HEK293 (cell line): ENCODE results near the gene MFSD2A.

ENCODE experiments used
- CTCF ChIA-PET: fragments of 350-600 bp; formaldehyde crosslinking; extraction: SDS; loops from one replicate; lab custom pipeline; 2021; ENCODE audit warnings: antibody characterized with exemption; lab: Yijun Ruan, JAX
- POLR2A ChIA-PET: fragments of 300-600 bp; formaldehyde crosslinking; extraction: SDS; loops from one replicate; lab custom pipeline; 2020; ENCODE audit warnings: antibody characterized with exemption, inconsistent platforms; lab: Yijun Ruan, JAX
- H3K27ac ChIP-seq: fragments of 200-500 bp; sonication (Bioruptor generic); 2 replicates; pipeline ENCODE4 v1.5.1; 2014; ENCODE audit warnings: low read depth, low read length, control low read depth, inconsistent platforms; ENCODE audit errors: extremely low read depth
- H3K36me3 ChIP-seq, 2 experiments: fragments of 200-500 bp in 1 of 2; sonication (Bioruptor generic) in 1 of 2; 1 replicate in 1 of 2; 2 replicates in 1 of 2; pipeline ENCODE4 v1.5.1; 2014 to 2017; ENCODE audit warnings: inconsistent platforms in 2 of 2, low read length in 2 of 2; ENCODE audit not compliant: control insufficient read depth in 2 of 2, insufficient read depth in 1 of 2
- H3K4me1 ChIP-seq: fragments of 200-500 bp; sonication (Bioruptor generic); 2 replicates; pipeline ENCODE4 v1.5.1; 2014; ENCODE audit warnings: mild to moderate bottlenecking, low read length, inconsistent platforms; ENCODE audit not compliant: control insufficient read depth, insufficient read depth
- H3K4me3 ChIP-seq: 2 replicates; pipeline ENCODE4 v1.5.1; 2011; ENCODE audit warnings: low read depth, mild to moderate bottlenecking, control low read depth, low read length, moderate library complexity
- H3K9me3 ChIP-seq: fragments of 200-500 bp; sonication (Bioruptor generic); 2 replicates; pipeline ENCODE4 v1.5.1; 2014; ENCODE audit warnings: low read depth, low read length, inconsistent platforms; ENCODE audit not compliant: control insufficient read depth, insufficient read depth
- ATF2 ChIP-seq: fragments of 450-650 bp; formaldehyde crosslinking; IDR thresholded peaks from 2 replicates; pipeline ENCODE4 v1.5.1; 2016; ENCODE audit warnings: missing biosample characterization, missing genetic modification characterization, low read depth
- GFI1B ChIP-seq: fragments of 450-650 bp; formaldehyde crosslinking; IDR thresholded peaks from 2 replicates; pipeline ENCODE4 v1.5.1; 2016; ENCODE audit warnings: missing biosample characterization, missing genetic modification characterization
- HOXD13 ChIP-seq: sonication (generic); formaldehyde crosslinking; IDR thresholded peaks from 2 replicates; pipeline ENCODE4 v1.8.0; 2022; ENCODE audit warnings: missing genetic modification reagents, borderline replicate concordance
- SCRT2 ChIP-seq: fragments of 450-650 bp; formaldehyde crosslinking; IDR thresholded peaks from 2 replicates; pipeline ENCODE4 v1.5.1; 2016; ENCODE audit warnings: missing biosample characterization, missing genetic modification characterization
- ZFHX2 ChIP-seq: fragments of 450-650 bp; formaldehyde crosslinking; conservative IDR thresholded peaks from 2 replicates; pipeline ENCODE4 v1.5.1; 2016; ENCODE audit warnings: missing biosample characterization, missing genetic modification characterization
- ZNF223 ChIP-seq: fragments of 450-650 bp; formaldehyde crosslinking; IDR thresholded peaks from 2 replicates; pipeline ENCODE4 v1.5.1; 2016; ENCODE audit warnings: missing biosample characterization, missing genetic modification characterization
- ZNF239 ChIP-seq: fragments of 450-650 bp; formaldehyde crosslinking; IDR thresholded peaks from 2 replicates; pipeline ENCODE4 v1.5.1; 2016; ENCODE audit warnings: missing biosample characterization, missing genetic modification characterization
- ZNF416 ChIP-seq: fragments of 450-650 bp; formaldehyde crosslinking; IDR thresholded peaks from 2 replicates; pipeline ENCODE4 v1.5.1; 2016; ENCODE audit warnings: missing biosample characterization, missing genetic modification characterization
- ZNF510 ChIP-seq: fragments of 450-650 bp; formaldehyde crosslinking; IDR thresholded peaks from 2 replicates; pipeline ENCODE4 v1.5.1; 2018; ENCODE audit warnings: mild to moderate bottlenecking, missing genetic modification characterization, missing biosample characterization; ENCODE audit not compliant: insufficient replicate concordance
- ZNF514 ChIP-seq: fragments of 450-650 bp; formaldehyde crosslinking; IDR thresholded peaks from 2 replicates; pipeline ENCODE4 v1.5.1; 2016; ENCODE audit warnings: missing biosample characterization, missing genetic modification characterization
- ZNF639 ChIP-seq: fragments of 450-650 bp; formaldehyde crosslinking; IDR thresholded peaks from 2 replicates; pipeline ENCODE4 v1.5.1; 2016; ENCODE audit warnings: missing biosample characterization, missing genetic modification characterization
- ZNF707 ChIP-seq: fragments of 450-650 bp; formaldehyde crosslinking; IDR thresholded peaks from 2 replicates; pipeline ENCODE4 v1.5.1; 2016; ENCODE audit warnings: missing biosample characterization, missing genetic modification characterization
- TF ChIP-seq, protein P1 (sequence below): fragments of 450-650 bp; formaldehyde crosslinking; IDR thresholded peaks from 2 replicates; pipeline ENCODE4 v1.5.1; 2016; ENCODE audit warnings: missing biosample characterization, missing genetic modification characterization
- TF ChIP-seq, protein P2 (sequence below): fragments of 450-650 bp; formaldehyde crosslinking; IDR thresholded peaks from 2 replicates; pipeline ENCODE4 v1.5.1; 2017; ENCODE audit warnings: missing biosample characterization, missing genetic modification characterization
- TF ChIP-seq, protein P3 (sequence below): fragments of 450-650 bp; formaldehyde crosslinking; IDR thresholded peaks from 2 replicates; pipeline ENCODE4 v1.5.1; 2016; ENCODE audit warnings: missing biosample characterization, missing genetic modification characterization
- TF ChIP-seq, protein P4 (sequence below): fragments of 450-650 bp; formaldehyde crosslinking; IDR thresholded peaks from 2 replicates; pipeline ENCODE4 v1.5.1; 2016; ENCODE audit warnings: missing biosample characterization, missing genetic modification characterization
- TF ChIP-seq, protein P5 (sequence below): fragments of 450-650 bp; formaldehyde crosslinking; IDR thresholded peaks from 2 replicates; pipeline ENCODE4 v1.5.1; 2016; ENCODE audit warnings: missing biosample characterization, missing genetic modification characterization

MFSD2A gene

GRCh38 chr1:39971138-39971537, 16.2 kb downstream of the MFSD2A start:
- Histone ChIP-seq H3K4me3 (no peak overlapping the region), H3K36me3 (peaks cover 0 to 39% of the 10 kb centered on the region in 2 experiments; a peak in 1 of 3 replicates), H3K9me3 (no peaks in the 10 kb centered on the region), H3K4me1 (no peaks in the 10 kb centered on the region), H3K27ac (no peak overlapping the region)
- POLR2A ChIA-PET = no interaction called here
- TF ChIP-seq ZNF510 (tag by site-specific recombination) (no peak), ZNF514 (tag by site-specific recombination) (no peak), ZNF416 (tag by site-specific recombination) (no peak), ZNF223 (tag by site-specific recombination) (no peak)
- TF ChIP-seq, protein P1, sequence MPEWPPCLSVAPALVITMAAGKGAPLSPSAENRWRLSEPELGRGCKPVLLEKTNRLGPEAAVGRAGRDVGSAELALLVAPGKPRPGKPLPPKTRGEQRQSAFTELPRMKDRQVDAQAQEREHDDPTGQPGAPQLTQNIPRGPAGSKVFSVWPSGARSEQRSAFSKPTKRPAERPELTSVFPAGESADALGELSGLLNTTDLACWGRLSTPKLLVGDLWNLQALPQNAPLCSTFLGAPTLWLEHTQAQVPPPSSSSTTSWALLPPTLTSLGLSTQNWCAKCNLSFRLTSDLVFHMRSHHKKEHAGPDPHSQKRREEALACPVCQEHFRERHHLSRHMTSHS = no peak
- TF ChIP-seq, protein P2, sequence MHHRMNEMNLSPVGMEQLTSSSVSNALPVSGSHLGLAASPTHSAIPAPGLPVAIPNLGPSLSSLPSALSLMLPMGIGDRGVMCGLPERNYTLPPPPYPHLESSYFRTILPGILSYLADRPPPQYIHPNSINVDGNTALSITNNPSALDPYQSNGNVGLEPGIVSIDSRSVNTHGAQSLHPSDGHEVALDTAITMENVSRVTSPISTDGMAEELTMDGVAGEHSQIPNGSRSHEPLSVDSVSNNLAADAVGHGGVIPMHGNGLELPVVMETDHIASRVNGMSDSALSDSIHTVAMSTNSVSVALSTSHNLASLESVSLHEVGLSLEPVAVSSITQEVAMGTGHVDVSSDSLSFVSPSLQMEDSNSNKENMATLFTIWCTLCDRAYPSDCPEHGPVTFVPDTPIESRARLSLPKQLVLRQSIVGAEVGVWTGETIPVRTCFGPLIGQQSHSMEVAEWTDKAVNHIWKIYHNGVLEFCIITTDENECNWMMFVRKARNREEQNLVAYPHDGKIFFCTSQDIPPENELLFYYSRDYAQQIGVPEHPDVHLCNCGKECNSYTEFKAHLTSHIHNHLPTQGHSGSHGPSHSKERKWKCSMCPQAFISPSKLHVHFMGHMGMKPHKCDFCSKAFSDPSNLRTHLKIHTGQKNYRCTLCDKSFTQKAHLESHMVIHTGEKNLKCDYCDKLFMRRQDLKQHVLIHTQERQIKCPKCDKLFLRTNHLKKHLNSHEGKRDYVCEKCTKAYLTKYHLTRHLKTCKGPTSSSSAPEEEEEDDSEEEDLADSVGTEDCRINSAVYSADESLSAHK = no peak
- TF ChIP-seq, all 188 proteins: peak for 0
- CTCF ChIA-PET = interaction anchor here (0.6 to 8.4 kb wide), 6 partner anchors 53 to 377 kb away, joined by 3 to 188 read pairs (median 6); partner anchors contain the start of gene MYCL

DNA sequence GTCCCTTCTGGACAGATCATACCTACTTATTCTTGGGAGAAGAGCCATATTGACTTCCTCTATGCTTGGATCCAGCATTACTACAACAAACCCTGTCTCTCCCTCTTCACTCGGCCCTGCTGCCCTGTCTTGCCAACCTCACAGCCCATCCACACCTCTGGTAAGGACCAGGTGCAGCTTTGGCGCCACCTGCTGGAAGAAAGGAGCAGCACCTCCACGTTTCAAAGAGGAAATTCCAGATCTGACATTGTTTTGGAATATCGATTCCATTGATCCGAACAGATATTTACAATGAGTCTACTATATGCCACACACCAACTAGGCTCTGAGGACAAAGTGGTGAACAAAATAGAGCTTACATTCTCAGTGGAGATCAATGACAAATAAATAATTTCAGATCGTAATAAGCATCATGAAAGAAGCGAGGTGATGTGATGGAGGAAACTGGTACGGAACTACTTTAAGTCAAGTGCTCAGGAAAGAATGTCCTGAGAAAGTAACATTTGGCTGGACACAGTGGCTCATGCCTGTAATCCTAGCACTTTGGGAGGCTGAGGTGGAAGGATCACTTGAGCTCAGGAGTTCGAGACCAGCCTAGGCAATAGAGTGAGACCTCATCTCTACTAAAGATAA, 18.7 kb downstream of the MFSD2A start:
- no peak overlapping the region for H3K4me3 ChIP-seq
- POLR2A ChIA-PET = interaction anchor here (1.4 kb wide), 1 partner anchor 18 kb away, joined by 4 read pairs; no protein-coding TSS in a partner anchor
- H3K27ac ChIP-seq = no peak overlapping the region
- CTCF ChIA-PET = interaction anchor here (0.5 to 8.4 kb wide), 49 partner anchors 8 to 604 kb away, joined by 3 to 188 read pairs (median 6); partner anchors contain the start of gene MYCL
- H3K9me3 ChIP-seq = no peaks in the 10 kb centered on the region
- H3K4me1 ChIP-seq = no peaks in the 10 kb centered on the region
- peaks cover 0 to 14% of the 10 kb centered on the region in 2 experiments; a peak in 1 of 3 replicates for H3K36me3 ChIP-seq
- TF ChIP-seq, protein P3, sequence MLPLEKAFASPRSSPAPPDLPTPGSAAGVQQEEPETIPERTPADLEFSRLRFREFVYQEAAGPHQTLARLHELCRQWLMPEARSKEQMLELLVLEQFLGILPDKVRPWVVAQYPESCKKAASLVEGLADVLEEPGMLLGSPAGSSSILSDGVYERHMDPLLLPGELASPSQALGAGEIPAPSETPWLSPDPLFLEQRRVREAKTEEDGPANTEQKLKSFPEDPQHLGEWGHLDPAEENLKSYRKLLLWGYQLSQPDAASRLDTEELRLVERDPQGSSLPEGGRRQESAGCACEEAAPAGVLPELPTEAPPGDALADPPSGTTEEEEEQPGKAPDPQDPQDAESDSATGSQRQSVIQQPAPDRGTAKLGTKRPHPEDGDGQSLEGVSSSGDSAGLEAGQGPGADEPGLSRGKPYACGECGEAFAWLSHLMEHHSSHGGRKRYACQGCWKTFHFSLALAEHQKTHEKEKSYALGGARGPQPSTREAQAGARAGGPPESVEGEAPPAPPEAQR (tag by site-specific recombination) = no peak
- TF ChIP-seq ZNF514 (tag by site-specific recombination) (no peak), ZFHX2 (tag by site-specific recombination) (no peak), HOXD13 (CRISPR knock-in tag) (no peak), ZNF707 (no peak), ATF2 (no peak), ZNF239 (no peak), SCRT2 (tag by site-specific recombination) (no peak), GFI1B (tag by site-specific recombination) (no peak), ZNF639 (no peak)
- TF ChIP-seq, protein P4, sequence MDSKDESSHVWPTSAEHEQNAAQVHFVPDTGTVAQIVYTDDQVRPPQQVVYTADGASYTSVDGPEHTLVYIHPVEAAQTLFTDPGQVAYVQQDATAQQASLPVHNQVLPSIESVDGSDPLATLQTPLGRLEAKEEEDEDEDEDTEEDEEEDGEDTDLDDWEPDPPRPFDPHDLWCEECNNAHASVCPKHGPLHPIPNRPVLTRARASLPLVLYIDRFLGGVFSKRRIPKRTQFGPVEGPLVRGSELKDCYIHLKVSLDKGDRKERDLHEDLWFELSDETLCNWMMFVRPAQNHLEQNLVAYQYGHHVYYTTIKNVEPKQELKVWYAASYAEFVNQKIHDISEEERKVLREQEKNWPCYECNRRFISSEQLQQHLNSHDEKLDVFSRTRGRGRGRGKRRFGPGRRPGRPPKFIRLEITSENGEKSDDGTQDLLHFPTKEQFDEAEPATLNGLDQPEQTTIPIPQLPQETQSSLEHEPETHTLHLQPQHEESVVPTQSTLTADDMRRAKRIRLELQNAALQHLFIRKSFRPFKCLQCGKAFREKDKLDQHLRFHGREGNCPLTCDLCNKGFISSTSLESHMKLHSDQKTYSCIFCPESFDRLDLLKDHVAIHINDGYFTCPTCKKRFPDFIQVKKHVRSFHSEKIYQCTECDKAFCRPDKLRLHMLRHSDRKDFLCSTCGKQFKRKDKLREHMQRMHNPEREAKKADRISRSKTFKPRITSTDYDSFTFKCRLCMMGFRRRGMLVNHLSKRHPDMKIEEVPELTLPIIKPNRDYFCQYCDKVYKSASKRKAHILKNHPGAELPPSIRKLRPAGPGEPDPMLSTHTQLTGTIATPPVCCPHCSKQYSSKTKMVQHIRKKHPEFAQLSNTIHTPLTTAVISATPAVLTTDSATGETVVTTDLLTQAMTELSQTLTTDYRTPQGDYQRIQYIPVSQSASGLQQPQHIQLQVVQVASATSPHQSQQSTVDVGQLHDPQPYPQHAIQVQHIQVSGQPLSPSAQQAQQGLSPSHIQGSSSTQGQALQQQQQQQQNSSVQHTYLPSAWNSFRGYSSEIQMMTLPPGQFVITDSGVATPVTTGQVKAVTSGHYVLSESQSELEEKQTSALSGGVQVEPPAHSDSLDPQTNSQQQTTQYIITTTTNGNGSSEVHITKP (tag by site-specific recombination) = no peak
- TF ChIP-seq, protein P5, sequence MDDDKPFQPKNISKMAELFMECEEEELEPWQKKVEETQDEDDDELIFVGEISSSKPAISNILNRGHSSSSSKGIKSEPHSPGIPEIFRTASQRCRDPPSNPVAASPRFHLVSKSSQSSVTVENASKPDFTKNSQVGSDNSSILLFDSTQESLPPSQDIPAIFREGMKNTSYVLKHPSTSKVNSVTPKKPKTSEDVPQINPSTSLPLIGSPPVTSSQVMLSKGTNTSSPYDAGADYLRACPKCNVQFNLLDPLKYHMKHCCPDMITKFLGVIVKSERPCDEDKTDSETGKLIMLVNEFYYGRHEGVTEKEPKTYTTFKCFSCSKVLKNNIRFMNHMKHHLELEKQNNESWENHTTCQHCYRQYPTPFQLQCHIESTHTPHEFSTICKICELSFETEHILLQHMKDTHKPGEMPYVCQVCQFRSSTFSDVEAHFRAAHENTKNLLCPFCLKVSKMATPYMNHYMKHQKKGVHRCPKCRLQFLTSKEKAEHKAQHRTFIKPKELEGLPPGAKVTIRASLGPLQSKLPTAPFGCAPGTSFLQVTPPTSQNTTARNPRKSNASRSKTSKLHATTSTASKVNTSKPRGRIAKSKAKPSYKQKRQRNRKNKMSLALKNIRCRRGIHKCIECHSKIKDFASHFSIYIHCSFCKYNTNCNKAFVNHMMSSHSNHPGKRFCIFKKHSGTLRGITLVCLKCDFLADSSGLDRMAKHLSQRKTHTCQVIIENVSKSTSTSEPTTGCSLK = no peak
